HUES6 (cell line): ENCODE data around the gene NPR2.

ENCODE experiments used
- H3K27ac ChIP-seq: 2 replicates; pipeline ENCODE4 v1.7.0; 2013; ENCODE audit warnings: low read depth, mild to moderate bottlenecking, low read length, inconsistent platforms
- H3K27me3 ChIP-seq: 2 replicates; pipeline ENCODE4 v1.6.1; 2013; ENCODE audit warnings: low read length; ENCODE audit not compliant: control insufficient read depth, insufficient read depth
- H3K36me3 ChIP-seq: 2 replicates; pipeline ENCODE4 v1.6.1; 2013; ENCODE audit warnings: low read length; ENCODE audit not compliant: control insufficient read depth, insufficient read depth
- H3K4me1 ChIP-seq: 2 replicates; pipeline ENCODE4 v1.6.1; 2013; ENCODE audit warnings: low read length; ENCODE audit not compliant: control insufficient read depth, insufficient read depth
- H3K4me3 ChIP-seq: 2 replicates; pipeline ENCODE4 v1.5.1; 2013; ENCODE audit warnings: low read depth, low read length
- H3K9ac ChIP-seq: one replicate; pipeline ENCODE4 v1.6.1; 2013; ENCODE audit warnings: mild to moderate bottlenecking, low read length
- H3K9me3 ChIP-seq: 2 replicates; pipeline ENCODE4 v1.6.1; 2013; ENCODE audit warnings: low read depth, low read length; ENCODE audit not compliant: control insufficient read depth, insufficient read depth

The NPR2 gene

GRCh38 chr9:35753466-35753865 lies 37.9 kb upstream of the NPR2 start:
- no peaks in the 10 kb centered on the region for H3K9me3 ChIP-seq
- no peak overlapping the region for H3K4me3 ChIP-seq
- H3K36me3 ChIP-seq: peaks cover 40% of the 10 kb centered on the region
- H3K27ac ChIP-seq: no peak overlapping the region
- no peak overlapping the region for H3K9ac ChIP-seq
- no peaks in the 10 kb centered on the region for H3K27me3 ChIP-seq
- H3K4me1 ChIP-seq: peaks cover 9% of the 10 kb centered on the region; the same call in 1 of the 2 replicates

GRCh38 chr9:35754264-35754663 lies 37.1 kb upstream of the NPR2 start, which contains the start of gene MSMP:
TSS of gene MSMP (minus strand) at chr9:35754276. CDS start at chr9:35754129, 147 bp downstream.
- H3K27ac ChIP-seq: no peak within 1 kb of the TSS
- H3K9ac ChIP-seq: no peak within 1 kb of the TSS
- peaks cover 9% of the 10 kb centered on the region; the same call in 1 of the 2 replicates for H3K4me1 ChIP-seq
- H3K9me3 ChIP-seq: no peaks in the 10 kb centered on the region
- H3K4me3 ChIP-seq: no peak within 1 kb of the TSS
- H3K36me3 ChIP-seq: peaks cover 40% of the 10 kb centered on the region
- no peaks in the 10 kb centered on the region for H3K27me3 ChIP-seq

GRCh38 chr9:35755071-35755470 lies 36.3 kb upstream of the NPR2 start:
- Histone ChIP-seq H3K4me3 (no peak overlapping the region), H3K9ac (no peak overlapping the region), H3K36me3 (peaks cover 40% of the 10 kb centered on the region), H3K9me3 (no peaks in the 10 kb centered on the region), H3K27ac (no peak overlapping the region), H3K27me3 (no peaks in the 10 kb centered on the region), H3K4me1 (peaks cover 5% of the 10 kb centered on the region; the same call in 1 of the 2 replicates)

- Histone ChIP-seq H3K4me1 (peaks cover 4% of the 10 kb centered on the region; the same call in 1 of the 2 replicates), H3K27ac (peak overlapping the region; percentile 66), H3K27me3 (no peaks in the 10 kb centered on the region), H3K9me3 (no peaks in the 10 kb centered on the region), H3K36me3 (peaks cover 34% of the 10 kb centered on the region), H3K4me3 (peak overlapping the region; percentile 71), H3K9ac (peak overlapping the region; percentile 76)
Observed at GRCh38 chr9:35756275-35757225, 34.8 kb upstream of the NPR2 start.

- Histone ChIP-seq H3K4me1 (peaks cover 4% of the 10 kb centered on the region; the same call in 1 of the 2 replicates), H3K27ac (peak overlapping the region; percentile 66), H3K9me3 (no peaks in the 10 kb centered on the region)
Observed at GRCh38 chr9:35757226-35757891, 34.0 kb upstream of the NPR2 start.

GRCh38 chr9:35757892-35758275 lies 33.5 kb upstream of the NPR2 start:
- Histone ChIP-seq H3K4me3 (peak overlapping the region; percentile 71), H3K9ac (no peak overlapping the region), H3K27me3 (no peaks in the 10 kb centered on the region), H3K9me3 (no peaks in the 10 kb centered on the region), H3K27ac (no peak overlapping the region), H3K36me3 (peaks cover 20% of the 10 kb centered on the region), H3K4me1 (peaks cover 4% of the 10 kb centered on the region; the same call in 1 of the 2 replicates)

More at GRCh38 chr9:35757226-35757891, 34.0 kb upstream of the NPR2 start:
- peaks cover 26% of the 10 kb centered on the region for H3K36me3 ChIP-seq
- H3K9ac ChIP-seq: peak overlapping the region; percentile 76
- H3K27me3 ChIP-seq: no peaks in the 10 kb centered on the region
- peak overlapping the region; percentile 71 for H3K4me3 ChIP-seq

- no peak overlapping the region for H3K9ac ChIP-seq
- H3K27ac ChIP-seq: no peak overlapping the region
- H3K4me3 ChIP-seq: no peak overlapping the region
- no peaks in the 10 kb centered on the region for H3K9me3 ChIP-seq
- H3K4me1 ChIP-seq: peaks cover 4% of the 10 kb centered on the region; the same call in 1 of the 2 replicates
- H3K27me3 ChIP-seq: no peaks in the 10 kb centered on the region
- H3K36me3 ChIP-seq: peaks cover 13% of the 10 kb centered on the region
Observed at GRCh38 chr9:35758475-35759050, 32.8 kb upstream of the NPR2 start.

GRCh38 chr9:35759795-35760194 lies 31.6 kb upstream of the NPR2 start:
- Histone ChIP-seq H3K27me3 (no peaks in the 10 kb centered on the region), H3K36me3 (peaks cover 6% of the 10 kb centered on the region; the same call in 1 of the 2 replicates), H3K9me3 (no peaks in the 10 kb centered on the region), H3K4me1 (peaks cover 4% of the 10 kb centered on the region; the same call in 1 of the 2 replicates), H3K27ac (no peak overlapping the region), H3K4me3 (no peak overlapping the region), H3K9ac (no peak overlapping the region)

GRCh38 chr9:35760651-35761050 lies 30.7 kb upstream of the NPR2 start:
- Histone ChIP-seq H3K9me3 (no peaks in the 10 kb centered on the region), H3K27ac (no peak overlapping the region), H3K4me1 (peaks cover 4% of the 10 kb centered on the region; the same call in 1 of the 2 replicates), H3K9ac (no peak overlapping the region), H3K27me3 (no peaks in the 10 kb centered on the region), H3K4me3 (no peak overlapping the region), H3K36me3 (peaks cover 4% of the 10 kb centered on the region; the same call in 1 of the 2 replicates)

- Histone ChIP-seq H3K27ac (no peak overlapping the region), H3K9me3 (no peaks in the 10 kb centered on the region), H3K9ac (no peak overlapping the region), H3K36me3 (peaks cover 4% of the 10 kb centered on the region; the same call in 1 of the 2 replicates), H3K4me3 (no peak overlapping the region), H3K4me1 (no peaks in the 10 kb centered on the region), H3K27me3 (no peaks in the 10 kb centered on the region)
Observed at GRCh38 chr9:35763181-35763580, 28.2 kb upstream of the NPR2 start.
